K562 (cell line): ENCODE measurements around the gene GANAB. TPM values are rescaled to one million over a fixed set of nuclear protein-coding genes. Genes with fewer than 3 reads are reported as not detected.
A peak's percentile ranks its signal among the peaks of the same experiment; 100 is the strongest.

Experiments used
- AFF4 ChIP-seq: sonication (generic); formaldehyde crosslinking; IDR thresholded peaks from 2 replicates; pipeline ENCODE4 v1.8.0; 2023; ENCODE audit warnings: mild to moderate bottlenecking, missing genetic modification reagents
- ARNT ChIP-seq, 2 experiments: fragments of 450-650 bp; IDR thresholded peaks; 2 replicates each; pipeline ENCODE4 v1.6.1; 2016; ENCODE audit warnings: mild to moderate bottlenecking in 1 of 2
- GTF3C2 ChIP-seq: IDR thresholded peaks from 3 replicates; pipeline ENCODE4 v1.6.1; 2011; ENCODE audit warnings: borderline replicate concordance, mild to moderate bottlenecking, moderate library complexity; ENCODE audit not compliant: insufficient read length; ENCODE audit errors: extremely low read depth
- HDGF ChIP-seq: fragments of 450-650 bp; IDR thresholded peaks from 2 replicates; pipeline ENCODE4 v1.6.1; 2016
- HMG20A ChIP-seq: fragments of 450-650 bp; formaldehyde crosslinking; conservative IDR thresholded peaks from 2 replicates; pipeline ENCODE4 v1.4.0; 2020; ENCODE audit warnings: mild to moderate bottlenecking, mixed read lengths
- KLF1 ChIP-seq: fragments of 450-650 bp; IDR thresholded peaks from 2 replicates; pipeline ENCODE4 v1.6.1; 2016; ENCODE audit warnings: missing genetic modification characterization, missing compliant biosample characterization
- LCOR ChIP-seq: sonication (generic); formaldehyde crosslinking; IDR thresholded peaks from 2 replicates; pipeline ENCODE4 v1.8.0; 2022; ENCODE audit warnings: mild to moderate bottlenecking, missing genetic modification reagents
- NFRKB ChIP-seq: fragments of 450-650 bp; IDR thresholded peaks from 2 replicates; pipeline ENCODE4 v1.6.1; 2016; ENCODE audit warnings: low read depth
- PCBP2 ChIP-seq: fragments of 200-400 bp; formaldehyde crosslinking; IDR thresholded peaks from 2 replicates; pipeline ENCODE4 v1.6.1; 2018; ENCODE audit warnings: low read length, low read depth, mild to moderate bottlenecking, moderate library complexity; ENCODE audit not compliant: poor library complexity, severe bottlenecking
- PRMT5 ChIP-seq: sonication (generic); formaldehyde crosslinking; IDR thresholded peaks from 2 replicates; pipeline ENCODE4 v1.5.0; 2020; ENCODE audit warnings: missing genetic modification reagents
- RBM34 ChIP-seq: fragments of 200-400 bp; formaldehyde crosslinking; IDR thresholded peaks from 2 replicates; pipeline ENCODE4 v1.6.1; 2018; ENCODE audit warnings: low read length, borderline replicate concordance; ENCODE audit not compliant: insufficient read depth
- ZFPM2 ChIP-seq: fragments of 250-450 bp; sonication (Bioruptor Pico); IDR thresholded peaks from 2 replicates; pipeline ENCODE4 v1.5.1; 2022; ENCODE audit warnings: mild to moderate bottlenecking
- ZNF146 ChIP-seq: IDR thresholded peaks from one replicate; pipeline ENCODE4 v1.6.1; 2018; ENCODE audit warnings: missing compliant biosample characterization; ENCODE audit not compliant: unreplicated experiment
- ZNF184 ChIP-seq: sonication (generic); formaldehyde crosslinking; IDR thresholded peaks from 2 replicates; pipeline ENCODE4 v1.5.0; 2020; ENCODE audit warnings: missing genetic modification reagents
- ZNF280A ChIP-seq: fragments of 450-650 bp; IDR thresholded peaks from 2 replicates; pipeline ENCODE4 v1.6.1; 2018; ENCODE audit warnings: mild to moderate bottlenecking, low read depth; ENCODE audit not compliant: partially characterized antibody
- ZNF512 ChIP-seq: IDR thresholded peaks from 2 replicates; pipeline ENCODE4 v1.6.1; 2016; ENCODE audit warnings: missing genetic modification characterization, missing compliant biosample characterization
- polyA plus RNA-seq, 8 experiments: library from polyadenylated mRNA; depleted of rRNA in 4 of 8; stranded (reverse) in 5 of 8; unstranded in 3 of 8; fragments of >200 nt; fragmentation: Nextera tagmentation in 2 of 8; fragmentation: Illumina TruSeq in 1 of 8; extraction: Ambion mirVana in 2 of 8; extraction: Trizol in 1 of 8; gene quantifications; 2 replicates each; pipeline versions ENCODE4 v1.2.1 to v1.2.3, GENCODE V29; 2011 to 2014; ENCODE audit warnings: inconsistent platforms in 1 of 8, missing spikeins in 1 of 8
- total RNA-seq, 7 experiments: library from RNA; depleted of rRNA in 6 of 7; stranded (reverse); fragments of >200 nt in 6 of 7; fragmentation: Illumina TruSeq in 2 of 7; extraction: Trizol in 2 of 7; gene quantifications; 2 replicates each; pipeline versions ENCODE4 v1.2.1 to v1.2.3, GENCODE V29; 2011 to 2021; ENCODE audit warnings: low replicate concordance in 1 of 7

The GANAB gene
- total and polyA plus RNA-seq, 9 of the 15 experiments (the other 6 are each of a cell fraction or from before 2014, with no cell fraction given), result 6.5 to 284 (median 161) TPM

- TF ChIP-seq GTF3C2 (no peak), ZFPM2 (CRISPR knock-in tag) (no peak), ARNT (IDR thresholded peaks at IDR 0.05) (0 out of 4 replicates have a peak, but pooled peaks of 1 of the 2 experiments have one; percentile 22), ZNF280A (no peak), HMG20A (no peak), PRMT5 (CRISPR knock-in tag) (no peak), LCOR (no peak; the same call in 1 of the 2 replicates), RBM34 (no peak), NFRKB (no peak), ZNF512 (no peak), KLF1 (tag) (no peak), ZNF184 (CRISPR knock-in tag) (no peak), AFF4 (no peak), HDGF (peak; percentile 57; the same call in 1 of the 2 replicates), PCBP2 (no peak), ZNF146 (CRISPR knock-in tag) (no peak)
Measured at GRCh38 chr11:62602141-62603071, 44.0 kb downstream of the GANAB start (continued).
